ENCODE results near the gene DEK.
A peak's percentile ranks its signal among the peaks of the same experiment; 100 is the strongest.

The DEK gene

GRCh38 chr6:18279422-18279821, 15.1 kb upstream of the DEK start:
- POLR2A ChIA-PET (ENCODE audit: low non-redundant PET) = no interaction called here
- TF ChIP-seq CTCF (conservative IDR thresholded peaks at IDR 0.05; ENCODE audit: low read depth) = no peak
- DNase-seq (ENCODE audit: low spot score) = no peak
- CTCF ChIA-PET = no interaction called here
- no peak overlapping the region for H3K27ac ChIP-seq

- TF ChIP-seq CTCF (conservative IDR thresholded peaks at IDR 0.05; ENCODE audit: low read depth) = no peak
- H3K27ac ChIP-seq = peak overlapping the region; percentile 34; the same call in 1 of the 2 replicates
- ChIA-PET POLR2A (ENCODE audit: low non-redundant PET) (no interaction called here), CTCF (no interaction called here)
- no peak for DNase-seq (ENCODE audit: low spot score)
These were observed 13.1 kb upstream of the DEK start for GRCh38 chr6:18277237-18278006.

GRCh38 chr6:18276610-18277236, 12.4 kb upstream of the DEK start:
- CTCF ChIA-PET = no interaction called here
- no peak for TF ChIP-seq CTCF (conservative IDR thresholded peaks at IDR 0.05; ENCODE audit: low read depth)
- POLR2A ChIA-PET (ENCODE audit: low non-redundant PET) = no interaction called here
- no peak for DNase-seq (ENCODE audit: low spot score)
- peak overlapping the region; percentile 34; the same call in 1 of the 2 replicates for H3K27ac ChIP-seq

- POLR2A ChIA-PET (ENCODE audit: low non-redundant PET) = interaction anchor here (0.6 kb wide), 1 partner anchor 20 kb away, joined by 4 read pairs; no protein-coding TSS in a partner anchor
- no peak overlapping the region for H3K27ac ChIP-seq
- DNase-seq (ENCODE audit: low spot score) = no peak
- CTCF ChIA-PET = interaction anchor here (0.5 to 0.6 kb wide), 2 partner anchors 17 to 216 kb away, joined by 3 to 4 read pairs; no protein-coding TSS in a partner anchor
- no peak for TF ChIP-seq CTCF (conservative IDR thresholded peaks at IDR 0.05; ENCODE audit: low read depth)
These were observed 5.9 kb upstream of the DEK start for GRCh38 chr6:18270216-18270615.

GRCh38 chr6:18269717-18270116, 5.4 kb upstream of the DEK start:
- CTCF ChIA-PET = no interaction called here
- TF ChIP-seq CTCF (conservative IDR thresholded peaks at IDR 0.05; ENCODE audit: low read depth) = no peak

GRCh38 chr6:18269253-18269652, 4.9 kb upstream of the DEK start:
- DNase-seq (ENCODE audit: low spot score) = no peak
- no peak overlapping the region for H3K27ac ChIP-seq
- POLR2A ChIA-PET (ENCODE audit: low non-redundant PET) = no interaction called here
- TF ChIP-seq CTCF (conservative IDR thresholded peaks at IDR 0.05; ENCODE audit: low read depth) = no peak
- CTCF ChIA-PET = no interaction called here

More at GRCh38 chr6:18269717-18270116, 5.4 kb upstream of the DEK start:
- no peak for DNase-seq (ENCODE audit: low spot score)
- H3K27ac ChIP-seq = no peak overlapping the region
- POLR2A ChIA-PET (ENCODE audit: low non-redundant PET) = interaction anchor here (0.6 kb wide), 1 partner anchor 19 kb away, joined by 4 read pairs; no protein-coding TSS in a partner anchor

Data from RWPE1 (cell line).